Pancreas (tissue), 10 donors: Measurements from ENCODE around the gene MYMX. TPM values are rescaled to one million over a fixed set of nuclear protein-coding genes. Genes with fewer than 3 reads are reported as not detected.
"Not testable (repeated sequence)": the region's sequence is repeated elsewhere in the genome, so short reads cannot be mapped to it uniquely, and the experiment has no call there.

Experiments
- ATAC-seq, 4 donors: fragments of 200-7000 bp; cut with Tn5 transposase; one replicate each; pipeline versions ENCODE4 v1.8.0 to v1.9.1; 2020; ENCODE audit warnings: mild to moderate bottlenecking in 4 of 4, moderate library complexity in 4 of 4
- DNase-seq, 6 donors: peaks; one replicate each; pipeline ENCODE4 v3.0.0-alpha.2; 2020
- FAIRE-seq: peaks from 2 replicates; lab custom pipeline; 2012; peaks lifted over from hg19 to GRCh38; lab: Jason Lieb, UNC
- H3K27ac ChIP-seq, 4 donors: fragments of 200-600 bp; sonication (generic); 1 replicate in 3 of 4; 2 replicates in 1 of 4; pipeline versions ENCODE4 v1.5.0 to v1.8.0; 2020
- H3K27me3 ChIP-seq, 4 donors: fragments of 200-600 bp; one replicate each; pipeline ENCODE4 v1.8.0; 2021
- H3K36me3 ChIP-seq, 3 donors: fragments of 200-600 bp; sonication (generic) in 1 of 3; one replicate each; pipeline versions ENCODE4 v1.5.0 to v1.8.0; 2020 to 2021
- H3K4me1 ChIP-seq, 3 donors: fragments of 200-600 bp; one replicate each; pipeline ENCODE4 v1.8.0; 2021
- H3K4me3 ChIP-seq, 4 donors: fragments of 200-600 bp; sonication (generic) in 2 of 4; one replicate each; pipeline versions ENCODE4 v1.5.0 to v1.8.0; 2020 to 2021
- H3K9me3 ChIP-seq, 4 donors: fragments of 200-600 bp; one replicate each; pipeline ENCODE4 v1.8.0; 2021
- WGBS, 2 donors: extraction: QIAGEN DNeasy Blood & Tissue Kit; methylation state at CpG; one replicate each; pipeline ENCODE4 v1.1.7; 2013; 5-methylcytosine and 5-hydroxymethylcytosine counted together
- intact Hi-C, 3 donors: fragments of 100-400 bp; cut with DNase I; formaldehyde crosslinking; loops; one replicate each; pipeline versions ENCODE4 v1.11.1 to v1.14.2; 2022
- polyA plus RNA-seq, 2 donors: library from polyadenylated mRNA; stranded (reverse); fragments of 200-250 nt; gene quantifications; one replicate each; pipeline ENCODE4 v1.2.3, GENCODE V29; 2013
- total RNA-seq, 6 donors: library from RNA; stranded (reverse); fragmentation: NEBNext Ultra II Directional in 4 of 6; extraction: Animal tissue kit (Norgen Biotek cat#: 25700) in 4 of 6; gene quantifications; one replicate each; pipeline versions ENCODE4 v1.2.1 to v1.2.4, GENCODE V29; 2021 to 2023
- TF ChIP-seq, protein P1 (sequence below), 4 donors: fragments of 200-600 bp; sonication (generic) in 3 of 4; IDR thresholded peaks; one replicate each; pipeline versions ENCODE4 v1.5.0 to v1.8.0; 2021; ENCODE audit warnings: antibody characterized with exemption in 4 of 4
- donor health status: healthy with polysubstance abuse.
- donor health status: DM: no; HTN: no; CAD: no; lungs with moderate emphysema.
- donor health status: DM: no; HTN: no; CAD: no.
- donor health status: control.
- donor health status: control.
- donor health status: Bipolar disorder and iron deficiency.
- donor health status: DM: yes; HTN: yes; CAD: no.
- donor health status: DM: no; HTN: no; CAD: no.
- donor health status: DM: no; HTN: no; CAD: no.
- donor health status: DM: yes; HTN: yes; CAD: no.

Gene MYMX
- total and polyA plus RNA-seq, 8 donors = 0.34 to 4.3 (median 1.7) TPM

DNA sequence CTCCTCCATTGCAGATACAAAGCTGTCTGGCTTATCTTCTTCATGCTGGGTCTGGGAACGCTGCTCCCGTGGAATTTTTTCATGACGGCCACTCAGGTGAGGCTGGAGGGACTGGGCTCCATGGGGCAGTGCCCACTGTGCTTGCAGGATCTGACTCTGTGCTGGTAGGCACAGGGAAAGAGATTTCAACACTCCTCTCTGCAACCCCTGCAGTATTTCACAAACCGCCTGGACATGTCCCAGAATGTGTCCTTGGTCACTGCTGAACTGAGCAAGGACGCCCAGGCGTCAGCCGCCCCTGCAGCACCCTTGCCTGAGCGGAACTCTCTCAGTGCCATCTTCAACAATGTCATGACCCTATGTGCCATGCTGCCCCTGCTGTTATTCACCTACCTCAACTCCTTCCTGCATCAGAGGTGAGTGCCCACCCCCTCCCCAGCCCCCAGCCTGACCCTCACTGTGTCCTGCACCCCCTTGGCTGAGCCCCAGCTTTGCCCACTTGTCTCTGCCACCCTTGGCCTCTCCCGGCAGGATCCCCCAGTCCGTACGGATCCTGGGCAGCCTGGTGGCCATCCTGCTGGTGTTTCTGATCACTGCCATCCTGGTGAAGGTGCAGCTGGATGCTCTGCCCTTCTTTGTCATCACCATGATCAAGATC is 12.8 kb downstream of the MYMX start:
- FAIRE-seq (no peak), DNase-seq (no peak), ATAC-seq (peak in 2 of 4 donors; percentile 4 to 15)
- 62 to 63% methylated on average over 11 of the region's 11 CpGs for WGBS, 2 donors
- Histone ChIP-seq H3K36me3 (peaks cover 0 to 36% (median 5%) of the 10 kb centered on the region in 3 donors), H3K9me3 (no peaks in the 10 kb centered on the region), H3K27ac (no peak overlapping the region), H3K4me1 (peaks cover 13 to 31% (median 26%) of the 10 kb centered on the region in 3 donors), H3K4me3 (no peak overlapping the region), H3K27me3 (no peaks in the 10 kb centered on the region)
- TF ChIP-seq, protein P1, sequence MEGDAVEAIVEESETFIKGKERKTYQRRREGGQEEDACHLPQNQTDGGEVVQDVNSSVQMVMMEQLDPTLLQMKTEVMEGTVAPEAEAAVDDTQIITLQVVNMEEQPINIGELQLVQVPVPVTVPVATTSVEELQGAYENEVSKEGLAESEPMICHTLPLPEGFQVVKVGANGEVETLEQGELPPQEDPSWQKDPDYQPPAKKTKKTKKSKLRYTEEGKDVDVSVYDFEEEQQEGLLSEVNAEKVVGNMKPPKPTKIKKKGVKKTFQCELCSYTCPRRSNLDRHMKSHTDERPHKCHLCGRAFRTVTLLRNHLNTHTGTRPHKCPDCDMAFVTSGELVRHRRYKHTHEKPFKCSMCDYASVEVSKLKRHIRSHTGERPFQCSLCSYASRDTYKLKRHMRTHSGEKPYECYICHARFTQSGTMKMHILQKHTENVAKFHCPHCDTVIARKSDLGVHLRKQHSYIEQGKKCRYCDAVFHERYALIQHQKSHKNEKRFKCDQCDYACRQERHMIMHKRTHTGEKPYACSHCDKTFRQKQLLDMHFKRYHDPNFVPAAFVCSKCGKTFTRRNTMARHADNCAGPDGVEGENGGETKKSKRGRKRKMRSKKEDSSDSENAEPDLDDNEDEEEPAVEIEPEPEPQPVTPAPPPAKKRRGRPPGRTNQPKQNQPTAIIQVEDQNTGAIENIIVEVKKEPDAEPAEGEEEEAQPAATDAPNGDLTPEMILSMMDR (IDR thresholded peaks at IDR 0.05) = no peak
- intact Hi-C loops = loop anchor here in 1 of 3 donors (5.0 kb wide), 1 partner anchor 57 kb away; no protein-coding TSS in a partner anchor

DNA sequence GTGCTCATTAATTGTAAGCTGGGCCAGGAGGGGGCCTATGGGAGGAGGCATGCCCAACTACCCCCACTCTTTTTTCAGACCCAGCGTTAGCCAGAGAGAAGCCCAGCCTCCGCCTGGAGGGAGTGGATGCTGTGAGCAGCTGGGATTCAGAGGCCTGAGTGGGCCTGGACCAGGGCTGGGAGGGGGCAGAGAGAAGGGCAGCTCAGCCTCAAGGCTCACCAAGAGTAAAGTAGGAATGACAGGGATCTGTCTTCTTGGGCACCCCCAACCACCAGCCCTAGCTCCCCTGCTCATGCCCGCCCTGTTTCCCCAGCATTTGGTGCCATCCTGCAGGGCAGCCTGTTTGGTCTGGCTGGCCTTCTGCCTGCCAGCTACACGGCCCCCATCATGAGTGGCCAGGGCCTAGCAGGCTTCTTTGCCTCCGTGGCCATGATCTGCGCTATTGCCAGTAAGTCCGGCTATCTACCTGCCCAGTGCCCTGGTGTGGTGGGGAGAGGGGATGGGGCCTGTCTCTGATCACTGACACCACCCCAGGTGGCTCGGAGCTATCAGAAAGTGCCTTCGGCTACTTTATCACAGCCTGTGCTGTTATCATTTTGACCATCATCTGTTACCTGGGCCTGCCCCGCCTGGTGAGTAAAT is 13.4 kb downstream of the MYMX start:
- TF ChIP-seq, protein P1 (IDR thresholded peaks at IDR 0.05) = no peak
- H3K4me1 ChIP-seq = peaks cover 11 to 26% (median 24%) of the 10 kb centered on the region in 3 donors
- ATAC-seq = no peak
- no peak for DNase-seq
- H3K27me3 ChIP-seq = no peaks in the 10 kb centered on the region
- no peak for FAIRE-seq
- intact Hi-C loops = loop anchor here in 1 of 3 donors (5.0 kb wide), 1 partner anchor 58 kb away; no protein-coding TSS in a partner anchor
- peaks cover 0 to 36% (median 5%) of the 10 kb centered on the region in 3 donors for H3K36me3 ChIP-seq
- no peaks in the 10 kb centered on the region for H3K9me3 ChIP-seq
- H3K4me3 ChIP-seq = no peak overlapping the region
- H3K27ac ChIP-seq = no peak overlapping the region
- 85 to 90% methylated on average over 10 of the region's 10 CpGs for WGBS, 2 donors

DNA sequence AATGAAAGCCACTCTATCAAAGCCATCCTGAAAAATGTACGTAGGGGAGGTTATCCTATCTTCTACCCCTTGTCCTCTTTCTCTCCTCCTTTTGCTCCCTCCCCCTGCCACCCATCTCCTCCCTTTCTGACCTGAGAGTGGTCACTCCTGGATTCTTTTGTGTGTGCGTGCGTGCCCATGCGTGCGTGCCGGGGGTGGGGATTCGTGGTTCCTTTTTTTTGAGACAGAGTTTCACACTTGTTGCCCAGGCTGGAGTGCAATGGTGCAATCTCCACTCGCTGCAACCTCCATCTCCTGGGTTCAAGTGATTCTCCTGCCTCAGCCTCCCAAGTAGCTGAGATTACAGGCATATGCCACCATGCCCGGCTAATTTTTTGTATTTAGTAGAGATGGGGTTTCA is 14.7 kb downstream of the MYMX start:
- ATAC-seq, H3K27ac ChIP-seq, H3K9me3 ChIP-seq, FAIRE-seq, H3K27me3 ChIP-seq, H3K4me3 ChIP-seq: not testable (repeated sequence)
- DNase-seq = peak in 1 of 6 donors; percentile 17
- 93 to 94% methylated on average over 9 of the region's 9 CpGs for WGBS, 2 donors
- Histone ChIP-seq H3K36me3 (peaks cover 0 to 36% (median 5%) of the 10 kb centered on the region in 3 donors), H3K4me1 (peaks cover 6 to 19% (median 12%) of the 10 kb centered on the region in 3 donors)
- intact Hi-C loops = loop anchor here in 1 of 3 donors (5.0 kb wide), 1 partner anchor 59 kb away; no protein-coding TSS in a partner anchor

DNA sequence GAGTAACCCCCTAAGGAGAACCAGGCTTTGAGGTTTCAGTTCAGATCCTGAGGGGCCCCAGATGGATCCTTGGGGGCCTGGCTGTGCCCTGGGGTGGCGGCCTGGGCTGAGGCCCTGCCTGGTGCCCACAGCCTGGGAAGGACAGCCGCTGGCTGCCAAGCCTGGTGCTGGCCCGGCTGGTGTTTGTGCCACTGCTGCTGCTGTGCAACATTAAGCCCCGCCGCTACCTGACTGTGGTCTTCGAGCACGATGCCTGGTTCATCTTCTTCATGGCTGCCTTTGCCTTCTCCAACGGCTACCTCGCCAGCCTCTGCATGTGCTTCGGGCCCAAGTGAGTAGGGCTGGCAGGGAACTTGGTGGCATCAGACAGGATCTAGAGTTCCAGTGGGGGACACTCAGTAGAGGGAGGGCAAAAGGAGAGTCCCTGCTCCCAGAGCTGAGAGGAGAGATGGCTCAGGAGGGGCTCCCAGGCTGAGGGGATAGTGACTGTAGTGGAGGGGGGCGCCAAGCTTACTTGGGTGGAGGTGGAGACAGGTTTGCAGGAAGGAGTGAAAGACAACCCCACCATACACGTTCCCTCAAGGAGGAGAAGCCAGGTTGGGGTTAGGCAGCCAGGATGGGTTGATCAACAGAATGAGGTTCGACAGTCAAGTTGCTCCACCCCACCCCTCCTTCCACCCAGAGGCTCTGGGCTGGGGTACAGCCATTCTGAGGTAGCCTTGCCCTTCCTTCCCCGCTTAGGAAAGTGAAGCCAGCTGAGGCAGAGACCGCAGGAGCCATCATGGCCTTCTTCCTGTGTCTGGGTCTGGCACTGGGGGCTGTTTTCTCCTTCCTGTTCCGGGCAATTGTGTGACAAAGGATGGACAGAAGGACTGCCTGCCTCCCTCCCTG is 16.2 kb downstream of the MYMX start:
- DNase-seq (peak in 1 of 6 donors; percentile 44), FAIRE-seq (no peak), ATAC-seq (no peak)
- Histone ChIP-seq H3K36me3 (peaks cover 0 to 36% (median 5%) of the 10 kb centered on the region in 3 donors), H3K27me3 (no peaks in the 10 kb centered on the region), H3K4me1 (peaks cover 14 to 20% (median 18%) of the 10 kb centered on the region in 3 donors), H3K9me3 (no peaks in the 10 kb centered on the region), H3K4me3 (no peak overlapping the region), H3K27ac (peak overlapping the region in 3 of 4 donors; percentile 28 to 72 (median 42))
- 82 to 87% methylated on average over 16 of the region's 16 CpGs for WGBS, 2 donors
- intact Hi-C loops = loop anchor here in 1 of 3 donors (5.0 kb wide), 1 partner anchor 61 kb away; no protein-coding TSS in a partner anchor
- TF ChIP-seq, protein P1 (IDR thresholded peaks at IDR 0.05) = no peak
